SK-N-SH (cell line): ENCODE results near the gene TOR1A. TPM values are rescaled to one million over a fixed set of nuclear protein-coding genes. Genes with fewer than 3 reads are reported as not detected.

Experiments
- CTCF ChIA-PET: fragments of 300-600, 350-600 bp; formaldehyde crosslinking; extraction: SDS; loops from one replicate; lab custom pipeline; 2021; lab: Yijun Ruan, JAX
- POLR2A ChIA-PET: fragments of 350-600 bp; sonication (Branson Sonifier 250); formaldehyde crosslinking; extraction: SDS; loops from one replicate; lab custom pipeline; 2020; ENCODE audit warnings: antibody characterized with exemption, inconsistent platforms; lab: Yijun Ruan, JAX
- DNase-seq: peaks from one replicate; pipeline ENCODE4 v3.0.0; 2012
- H2AFZ ChIP-seq: fragments of 200-600 bp; sonication (generic); 2 replicates; pipeline ENCODE4 v1.8.1; 2016; ENCODE audit warnings: antibody characterized with exemption, mild to moderate bottlenecking, low read depth
- H3F3A ChIP-seq: fragments of 200-600 bp; sonication (generic); replicated peaks from 2 replicates; pipeline ENCODE3; 2016; ENCODE audit warnings: antibody characterized with exemption, mild to moderate bottlenecking; ENCODE audit not compliant: insufficient read depth
- H3K27ac ChIP-seq, 2 experiments: fragments of 200-500 bp in 1 of 2; fragments of 200-600 bp in 1 of 2; sonication (Bioruptor generic) in 1 of 2; sonication (generic), shearing (Covaris generic) in 1 of 2; 2 replicates each; pipeline versions ENCODE4 v1.5.1 to v1.6.1; 2014 to 2016; ENCODE audit warnings: low read depth in 2 of 2, inconsistent platforms in 1 of 2, low read length in 1 of 2, mild to moderate bottlenecking in 1 of 2, mixed read lengths in 1 of 2
- H3K27me3 ChIP-seq: fragments of 200-600 bp; sonication (generic), shearing (Covaris generic); 2 replicates; pipeline ENCODE4 v1.6.1; 2016; ENCODE audit warnings: mixed run types; ENCODE audit not compliant: insufficient read depth
- H3K36me3 ChIP-seq, 2 experiments: fragments of 200-500 bp in 1 of 2; fragments of 200-600 bp in 1 of 2; sonication (Bioruptor generic) in 1 of 2; sonication (generic) in 1 of 2; replicated peaks in 1 of 2; 2 replicates each; pipeline versions ENCODE3 to v1.5.1; 2014 to 2016; ENCODE audit warnings: low read length in 1 of 2, mild to moderate bottlenecking in 1 of 2; ENCODE audit not compliant: insufficient read depth in 2 of 2, control insufficient read depth in 1 of 2
- H3K4me1 ChIP-seq, 2 experiments: fragments of 200-500 bp in 1 of 2; fragments of 200-600 bp in 1 of 2; sonication (Bioruptor generic) in 1 of 2; sonication (generic), shearing (Covaris generic) in 1 of 2; 2 replicates each; pipeline versions ENCODE4 v1.5.1 to v1.6.1; 2014 to 2016; ENCODE audit warnings: low read depth in 1 of 2, low read length in 1 of 2, mixed run types in 1 of 2; ENCODE audit not compliant: insufficient read depth in 2 of 2, control insufficient read depth in 1 of 2
- H3K4me2 ChIP-seq: fragments of 200-600 bp; sonication (generic), shearing (Covaris generic); 2 replicates; pipeline ENCODE4 v1.6.1; 2017; ENCODE audit warnings: mixed run types
- H3K4me3 ChIP-seq, 2 experiments: fragments of 200-500 bp in 1 of 2; fragments of 200-600 bp in 1 of 2; sonication (Bioruptor generic) in 1 of 2; sonication (generic), shearing (Covaris generic) in 1 of 2; 2 replicates each; pipeline versions ENCODE4 v1.5.1 to v1.8.1; 2014 to 2016; ENCODE audit warnings: low read depth in 2 of 2, inconsistent platforms in 1 of 2, low read length in 1 of 2, mild to moderate bottlenecking in 1 of 2, mixed read lengths in 1 of 2, moderate library complexity in 1 of 2
- H3K79me2 ChIP-seq: fragments of 200-600 bp; sonication (generic); 2 replicates; pipeline ENCODE4 v1.8.1; 2017; ENCODE audit warnings: mild to moderate bottlenecking; ENCODE audit not compliant: insufficient read depth
- H3K9ac ChIP-seq: fragments of 200-600 bp; sonication (generic); 2 replicates; pipeline ENCODE4 v1.6.1; 2017; ENCODE audit warnings: mixed run types
- H3K9me2 ChIP-seq: fragments of 200-600 bp; sonication (generic); 2 replicates; pipeline ENCODE4 v1.6.1; 2017; ENCODE audit warnings: mixed run types
- H3K9me3 ChIP-seq: fragments of 200-600 bp; sonication (generic); 2 replicates; pipeline ENCODE4 v1.6.1; 2017; ENCODE audit warnings: mixed run types, mild to moderate bottlenecking, moderate library complexity
- H4K20me1 ChIP-seq: fragments of 200-600 bp; sonication (generic); 2 replicates; pipeline ENCODE4 v1.6.1; 2017; ENCODE audit warnings: mild to moderate bottlenecking, mixed run types; ENCODE audit not compliant: insufficient read depth
- CHD2 ChIP-seq: fragments of 150-350 bp; IDR thresholded peaks from 2 replicates; pipeline ENCODE4 v1.6.1; 2018; ENCODE audit warnings: low read length; ENCODE audit not compliant: partially characterized antibody
- ELF1 ChIP-seq: IDR thresholded peaks from 2 replicates; pipeline ENCODE4 v1.4.0; 2012
- EZH2phosphoT487 ChIP-seq: fragments of 200-600 bp; sonication (generic); IDR thresholded peaks from 2 replicates; pipeline ENCODE4 v1.6.1; 2017; ENCODE audit warnings: low read depth, mixed run types, mild to moderate bottlenecking, antibody characterized with exemption, moderate library complexity, borderline replicate concordance
- FOXJ3 ChIP-seq: sonication (generic); formaldehyde crosslinking; IDR thresholded peaks from 2 replicates; pipeline ENCODE4 v1.5.1; 2020; ENCODE audit warnings: mild to moderate bottlenecking, missing genetic modification reagents
- MEF2A ChIP-seq: IDR thresholded peaks from 2 replicates; pipeline ENCODE4 v1.4.0; 2012; ENCODE audit warnings: low read depth, borderline replicate concordance
- MXI1 ChIP-seq: IDR thresholded peaks from 2 replicates; pipeline ENCODE4 v1.6.1; 2012; ENCODE audit warnings: mild to moderate bottlenecking, low read depth, low read length, improper control_type of control experiment
- NRF1 ChIP-seq: IDR thresholded peaks from 2 replicates; pipeline ENCODE4 v1.6.1; 2012; ENCODE audit warnings: low read depth, mild to moderate bottlenecking, low read length
- POLR2AphosphoS5 ChIP-seq: IDR thresholded peaks from 2 replicates; pipeline ENCODE4 v1.6.1; 2012; ENCODE audit warnings: low read depth, low read length
- RAD21 ChIP-seq: IDR thresholded peaks from 2 replicates; pipeline ENCODE4 v1.6.1; 2012; ENCODE audit warnings: mild to moderate bottlenecking, low read length
- RFX5 ChIP-seq: IDR thresholded peaks from 2 replicates; pipeline ENCODE4 v1.6.1; 2012; ENCODE audit warnings: mild to moderate bottlenecking, improper control_type of control experiment, low read length
- RXRA ChIP-seq: IDR thresholded peaks from 2 replicates; pipeline ENCODE4 v1.4.0; 2012; ENCODE audit warnings: low read depth, mild to moderate bottlenecking, borderline replicate concordance
- SMC3 ChIP-seq: IDR thresholded peaks from 2 replicates; pipeline ENCODE4 v1.6.1; 2012; ENCODE audit warnings: low read depth, low read length, improper control_type of control experiment
- TAF1 ChIP-seq: IDR thresholded peaks from 2 replicates; pipeline ENCODE4 v1.6.1; 2012; ENCODE audit warnings: low read depth, mild to moderate bottlenecking, low read length, moderate library complexity, borderline replicate concordance
- TCF12 ChIP-seq: IDR thresholded peaks from 2 replicates; pipeline ENCODE4 v1.4.0; 2012
- TEAD4 ChIP-seq: IDR thresholded peaks from 2 replicates; pipeline ENCODE4 v1.4.0; 2012; ENCODE audit warnings: mild to moderate bottlenecking, borderline replicate concordance; ENCODE audit not compliant: insufficient read depth
- YY1 ChIP-seq: IDR thresholded peaks from 2 replicates; pipeline ENCODE4 v1.4.0; 2012; ENCODE audit warnings: low read depth, mild to moderate bottlenecking
- WGBS: methylation state at CpG from one replicate; pipeline ENCODE4 v1.1.6; 2017; ENCODE audit warnings: low lambda C conversion rate; 5-methylcytosine and 5-hydroxymethylcytosine counted together
- polyA plus RNA-seq, 3 experiments: library from polyadenylated mRNA; depleted of rRNA; stranded (reverse); fragments of >200 nt; gene quantifications; 2 replicates each; pipeline ENCODE4 v1.2.3, GENCODE V29; 2012
- TF ChIP-seq, protein P1 (sequence below): IDR thresholded peaks from 2 replicates; pipeline ENCODE4 v1.4.0; 2012; ENCODE audit warnings: low read depth, borderline replicate concordance
- TF ChIP-seq, protein P2 (sequence below): IDR thresholded peaks from 2 replicates; pipeline ENCODE4 v1.4.0; 2012; ENCODE audit warnings: low read depth
- TF ChIP-seq, protein P3 (sequence below): fragments of 200-600 bp; sonication (generic); IDR thresholded peaks from 2 replicates; pipeline ENCODE4 v1.6.1; 2017; ENCODE audit warnings: antibody characterized with exemption, mild to moderate bottlenecking, moderate library complexity
- TF ChIP-seq, protein P4 (sequence below): IDR thresholded peaks from 2 replicates; pipeline ENCODE4; 2012

Gene TOR1A
- polyA plus RNA-seq, 1 of the 3 experiments (the other 2 are of a cell fraction) = 85.3 TPM

DNA sequence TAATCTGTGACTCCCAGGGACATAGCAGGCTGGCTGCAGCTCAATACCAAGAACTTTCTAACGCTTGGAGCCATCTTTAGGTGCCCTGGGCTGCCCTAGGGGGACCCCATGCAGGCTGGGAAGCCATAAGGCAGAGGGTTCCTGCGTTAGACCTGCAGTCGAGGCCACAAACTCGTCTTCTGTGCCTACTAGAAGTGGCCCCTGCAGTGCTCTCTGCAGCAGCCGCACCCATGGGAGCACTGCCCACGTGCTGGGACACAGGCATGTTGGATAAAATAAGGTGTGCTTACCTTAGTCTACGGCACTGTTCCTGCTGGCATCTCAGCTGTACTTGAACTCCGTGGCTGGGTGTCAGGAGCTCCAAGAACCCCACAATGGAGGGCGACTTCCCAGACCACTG is 11.6 kb downstream of the TOR1A start:
- H3K4me2 ChIP-seq = no peak overlapping the region
- ChIA-PET POLR2A (no interaction called here), CTCF (interaction anchor here (0.8 to 3.8 kb wide), 2 partner anchors 22 to 74 kb away, joined by 3 to 12 read pairs; no protein-coding TSS in a partner anchor)
- H3K9me3 ChIP-seq = no peaks in the 10 kb centered on the region
- H3F3A ChIP-seq = peaks cover 18% of the 10 kb centered on the region
- H4K20me1 ChIP-seq = no peaks in the 10 kb centered on the region
- no peaks in the 10 kb centered on the region; a peak in 1 of 4 replicates for H3K4me1 ChIP-seq
- no peak for DNase-seq
- H3K27ac ChIP-seq = peak overlapping the region in 1 of 2 experiments; percentile 5; a peak in 1 of 4 replicates
- no peak overlapping the region for H2AFZ ChIP-seq
- H3K27me3 ChIP-seq = no peaks in the 10 kb centered on the region
- TF ChIP-seq YY1 (no peak), ELF1 (no peak), EZH2phosphoT487 (no peak), TAF1 (no peak), TCF12 (no peak), RAD21 (no peak), POLR2AphosphoS5 (no peak), MXI1 (no peak), NRF1 (no peak), CHD2 (no peak), FOXJ3 (CRISPR knock-in tag) (no peak), RFX5 (no peak), MEF2A (no peak), RXRA (no peak), TEAD4 (no peak), SMC3 (no peak)
- TF ChIP-seq, protein P1, sequence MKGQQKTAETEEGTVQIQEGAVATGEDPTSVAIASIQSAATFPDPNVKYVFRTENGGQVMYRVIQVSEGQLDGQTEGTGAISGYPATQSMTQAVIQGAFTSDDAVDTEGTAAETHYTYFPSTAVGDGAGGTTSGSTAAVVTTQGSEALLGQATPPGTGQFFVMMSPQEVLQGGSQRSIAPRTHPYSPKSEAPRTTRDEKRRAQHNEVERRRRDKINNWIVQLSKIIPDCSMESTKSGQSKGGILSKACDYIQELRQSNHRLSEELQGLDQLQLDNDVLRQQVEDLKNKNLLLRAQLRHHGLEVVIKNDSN = no peak
- TF ChIP-seq, protein P2, sequence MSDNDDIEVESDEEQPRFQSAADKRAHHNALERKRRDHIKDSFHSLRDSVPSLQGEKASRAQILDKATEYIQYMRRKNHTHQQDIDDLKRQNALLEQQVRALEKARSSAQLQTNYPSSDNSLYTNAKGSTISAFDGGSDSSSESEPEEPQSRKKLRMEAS = no peak
- TF ChIP-seq, protein P3, sequence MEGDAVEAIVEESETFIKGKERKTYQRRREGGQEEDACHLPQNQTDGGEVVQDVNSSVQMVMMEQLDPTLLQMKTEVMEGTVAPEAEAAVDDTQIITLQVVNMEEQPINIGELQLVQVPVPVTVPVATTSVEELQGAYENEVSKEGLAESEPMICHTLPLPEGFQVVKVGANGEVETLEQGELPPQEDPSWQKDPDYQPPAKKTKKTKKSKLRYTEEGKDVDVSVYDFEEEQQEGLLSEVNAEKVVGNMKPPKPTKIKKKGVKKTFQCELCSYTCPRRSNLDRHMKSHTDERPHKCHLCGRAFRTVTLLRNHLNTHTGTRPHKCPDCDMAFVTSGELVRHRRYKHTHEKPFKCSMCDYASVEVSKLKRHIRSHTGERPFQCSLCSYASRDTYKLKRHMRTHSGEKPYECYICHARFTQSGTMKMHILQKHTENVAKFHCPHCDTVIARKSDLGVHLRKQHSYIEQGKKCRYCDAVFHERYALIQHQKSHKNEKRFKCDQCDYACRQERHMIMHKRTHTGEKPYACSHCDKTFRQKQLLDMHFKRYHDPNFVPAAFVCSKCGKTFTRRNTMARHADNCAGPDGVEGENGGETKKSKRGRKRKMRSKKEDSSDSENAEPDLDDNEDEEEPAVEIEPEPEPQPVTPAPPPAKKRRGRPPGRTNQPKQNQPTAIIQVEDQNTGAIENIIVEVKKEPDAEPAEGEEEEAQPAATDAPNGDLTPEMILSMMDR = no peak
- TF ChIP-seq, protein P4, sequence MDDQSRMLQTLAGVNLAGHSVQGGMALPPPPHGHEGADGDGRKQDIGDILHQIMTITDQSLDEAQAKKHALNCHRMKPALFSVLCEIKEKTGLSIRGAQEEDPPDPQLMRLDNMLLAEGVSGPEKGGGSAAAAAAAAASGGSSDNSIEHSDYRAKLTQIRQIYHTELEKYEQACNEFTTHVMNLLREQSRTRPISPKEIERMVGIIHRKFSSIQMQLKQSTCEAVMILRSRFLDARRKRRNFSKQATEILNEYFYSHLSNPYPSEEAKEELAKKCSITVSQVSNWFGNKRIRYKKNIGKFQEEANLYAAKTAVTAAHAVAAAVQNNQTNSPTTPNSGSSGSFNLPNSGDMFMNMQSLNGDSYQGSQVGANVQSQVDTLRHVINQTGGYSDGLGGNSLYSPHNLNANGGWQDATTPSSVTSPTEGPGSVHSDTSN = no peak
- no peak overlapping the region for H3K4me3 ChIP-seq
- H3K9me2 ChIP-seq = no peaks in the 10 kb centered on the region
- H3K9ac ChIP-seq = no peak overlapping the region
- WGBS = 86% methylated on average over 6 of the region's 9 CpGs
- H3K36me3 ChIP-seq = peaks cover 13 to 62% of the 10 kb centered on the region in 2 experiments
- peaks cover 4% of the 10 kb centered on the region; the same call in 1 of the 2 replicates for H3K79me2 ChIP-seq
